Activated CD8-positive, alpha-beta memory T cell treated with anti-CD3 and anti-CD28 coated beads, Interleukin-2, amount 50 U/mL, for 4 hours (primary cell): ENCODE measurements around the gene PCGF3.
"Not testable (repeated sequence)": the region's sequence is repeated elsewhere in the genome, so short reads cannot be mapped to it uniquely, and the experiment has no call there.

ENCODE experiments used
- DNase-seq: peaks from one replicate; pipeline ENCODE4 v3.0.0-alpha.2; 2020

Gene PCGF3

DNA sequence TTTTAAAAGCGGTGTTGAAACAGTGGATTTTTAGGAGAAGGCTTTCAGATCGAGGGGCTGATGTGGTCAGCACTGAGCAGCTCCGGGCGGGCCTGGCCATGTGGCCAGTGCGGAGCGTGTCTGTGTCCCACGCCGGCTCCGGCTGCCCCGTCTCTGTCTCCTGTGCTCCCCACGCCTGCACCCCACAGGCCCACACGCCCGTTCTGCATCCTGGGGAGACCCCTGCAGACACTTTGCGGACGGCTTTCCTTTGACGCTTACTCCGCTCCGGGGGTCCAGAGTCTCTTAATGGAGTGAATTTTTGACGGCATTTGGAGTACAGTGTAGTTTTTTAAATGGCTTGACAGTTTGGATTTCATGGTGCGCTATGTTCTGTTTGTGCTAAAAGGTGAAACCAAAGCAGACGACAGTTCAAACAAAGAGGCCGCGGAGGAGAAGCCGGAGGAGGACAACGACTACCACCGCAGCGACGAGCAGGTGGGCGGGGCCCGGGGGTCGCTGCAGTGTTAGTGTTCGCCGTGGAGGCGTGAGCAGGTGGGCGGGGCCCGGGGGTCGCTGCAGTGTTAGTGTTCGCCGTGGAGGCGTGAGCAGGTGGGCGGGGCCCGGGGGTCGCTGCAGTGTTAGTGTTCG, 38.7 kb downstream of the PCGF3 start:
- no peak for DNase-seq

DNA sequence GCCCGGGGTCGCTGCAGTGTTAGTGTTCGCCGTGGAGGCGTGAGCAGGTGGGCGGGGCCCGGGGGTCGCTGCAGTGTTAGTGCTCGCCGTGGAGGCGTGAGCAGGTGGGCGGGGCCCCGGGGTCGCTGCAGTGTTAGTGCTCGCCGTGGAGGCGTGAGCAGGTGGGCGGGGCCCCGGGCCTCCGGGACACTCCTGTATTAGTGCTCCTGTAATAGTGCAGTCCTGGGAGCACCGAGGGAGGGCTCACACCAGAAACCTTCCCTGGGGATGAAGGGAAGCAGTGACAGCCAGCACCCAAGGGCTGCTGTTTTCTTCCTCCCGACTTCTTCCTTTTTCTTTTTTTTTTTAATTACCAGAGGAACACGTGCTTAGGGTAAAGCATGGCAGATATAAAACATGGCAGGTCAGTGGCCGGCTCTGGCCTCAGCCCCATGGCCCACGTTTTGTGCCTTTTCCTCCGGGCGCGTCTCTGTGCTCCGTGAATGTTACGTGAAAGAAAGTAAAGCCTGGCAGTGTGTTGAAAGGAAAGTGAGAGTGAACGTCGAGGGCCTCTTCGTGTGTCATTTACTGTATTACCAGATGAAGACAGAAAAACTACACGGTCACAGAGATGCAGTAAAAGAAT, 42.0 kb downstream of the PCGF3 start:
- no peak for DNase-seq

DNA sequence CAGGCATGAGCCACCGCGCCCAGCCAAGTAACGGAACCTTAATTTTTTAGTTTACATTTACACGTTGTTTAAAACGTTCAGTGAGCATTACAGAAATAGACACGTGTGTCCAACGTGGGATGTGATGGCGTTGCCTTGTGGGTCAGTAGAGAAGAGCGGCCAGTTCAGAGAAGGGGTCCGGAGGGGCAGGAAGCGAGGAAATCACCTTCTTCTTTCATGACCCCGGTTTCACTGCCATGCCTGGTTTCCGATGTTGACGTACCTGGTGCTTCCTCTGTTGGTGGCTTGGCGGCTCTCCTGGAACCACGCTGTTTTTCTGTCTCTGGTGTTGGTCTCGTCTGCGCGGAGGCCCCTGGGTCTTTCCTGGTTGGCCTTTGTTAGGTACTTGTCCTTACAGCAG, 42.8 kb downstream of the PCGF3 start:
- DNase-seq: no peak

DNA sequence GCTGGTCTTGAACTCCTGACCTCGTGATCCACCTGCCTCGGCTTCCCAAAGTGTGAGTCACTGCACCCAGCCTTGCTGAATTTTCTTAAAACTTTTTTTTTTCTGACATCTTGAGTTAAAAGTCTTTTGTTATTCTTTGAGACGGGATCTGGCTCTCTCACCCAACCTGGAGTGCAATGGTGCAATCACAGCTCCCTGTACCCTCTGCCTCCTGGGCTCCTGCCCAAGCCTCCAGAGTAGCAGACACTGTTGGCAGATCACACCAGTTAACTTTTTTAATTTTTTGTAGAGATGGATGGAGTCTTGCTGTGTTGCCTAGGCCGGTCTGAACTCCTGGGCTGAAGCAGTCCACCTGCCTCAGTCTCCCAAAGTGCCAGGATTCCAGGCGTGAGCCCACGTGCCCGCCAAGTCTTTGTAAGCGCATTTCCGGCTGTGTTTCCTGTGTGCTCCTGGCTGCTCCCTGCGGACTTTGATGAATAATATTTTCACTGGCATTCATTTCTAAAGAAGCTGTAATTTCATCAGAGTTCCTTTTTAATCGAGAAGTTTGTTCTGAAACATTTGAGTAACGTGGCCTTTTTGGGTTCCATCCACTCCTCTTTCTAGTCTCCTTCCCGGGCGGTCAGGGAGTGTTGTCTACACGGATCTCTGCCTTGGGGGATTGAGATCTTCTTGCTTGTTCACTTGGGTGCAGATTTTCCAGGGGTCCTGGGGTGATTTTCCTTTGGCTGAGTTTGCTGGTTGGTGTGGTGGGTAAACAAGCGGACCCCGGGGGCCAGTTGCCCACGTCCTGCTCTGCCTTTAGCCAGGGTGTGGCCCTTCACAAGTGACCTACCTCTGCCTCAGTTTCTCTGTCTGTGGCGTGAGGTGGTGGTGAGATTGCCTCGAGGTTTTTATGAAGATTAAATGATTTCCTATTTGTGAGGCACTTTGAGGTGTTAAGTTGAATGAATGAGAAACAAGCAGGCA, 44.4 kb downstream of the PCGF3 start:
- no peak for DNase-seq

DNA sequence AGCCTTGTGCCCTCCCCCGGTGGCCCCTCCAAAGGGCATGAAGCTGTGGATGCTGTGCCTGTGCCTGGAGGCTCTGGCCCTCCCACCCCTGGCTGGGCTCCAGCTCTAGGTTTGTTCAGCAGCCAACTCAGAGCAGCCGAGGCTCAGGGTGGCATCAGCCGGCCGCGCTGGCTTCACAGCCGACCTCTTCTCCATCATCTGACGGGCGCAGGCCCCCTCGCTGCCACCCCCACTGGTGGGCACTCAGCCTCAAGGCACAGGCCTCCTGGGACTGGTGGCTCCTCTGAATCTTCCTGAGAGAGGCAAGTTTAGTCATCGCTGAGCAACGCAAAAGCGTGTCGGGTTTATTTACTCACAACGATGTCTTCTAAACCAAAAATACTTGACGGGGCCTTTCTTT, 46.0 kb downstream of the PCGF3 start:
- no peak for DNase-seq

GRCh38 chr4:752196-752861, 46.7 kb downstream of the PCGF3 start:
- no peak for DNase-seq

DNA sequence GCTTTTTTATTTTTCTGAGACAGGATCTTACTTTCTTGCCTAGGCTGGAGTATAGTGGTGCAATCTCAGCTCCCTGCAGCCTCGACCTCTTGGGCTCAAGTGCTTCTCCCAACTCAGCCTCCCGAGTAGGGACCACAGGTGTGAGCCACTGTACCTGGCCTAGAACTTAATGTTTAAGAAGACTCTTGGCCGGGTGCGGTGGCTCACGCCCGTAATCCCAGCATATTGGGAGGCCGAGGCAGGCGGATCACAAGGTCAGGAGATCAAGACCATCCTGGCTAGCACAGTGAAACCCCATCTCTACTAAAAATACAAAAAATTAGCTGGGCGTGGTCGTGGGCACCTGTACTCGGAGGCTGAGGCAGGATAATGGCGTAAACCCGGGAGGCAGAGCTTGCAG, 47.6 kb downstream of the PCGF3 start:
- not testable (repeated sequence) for DNase-seq

DNA sequence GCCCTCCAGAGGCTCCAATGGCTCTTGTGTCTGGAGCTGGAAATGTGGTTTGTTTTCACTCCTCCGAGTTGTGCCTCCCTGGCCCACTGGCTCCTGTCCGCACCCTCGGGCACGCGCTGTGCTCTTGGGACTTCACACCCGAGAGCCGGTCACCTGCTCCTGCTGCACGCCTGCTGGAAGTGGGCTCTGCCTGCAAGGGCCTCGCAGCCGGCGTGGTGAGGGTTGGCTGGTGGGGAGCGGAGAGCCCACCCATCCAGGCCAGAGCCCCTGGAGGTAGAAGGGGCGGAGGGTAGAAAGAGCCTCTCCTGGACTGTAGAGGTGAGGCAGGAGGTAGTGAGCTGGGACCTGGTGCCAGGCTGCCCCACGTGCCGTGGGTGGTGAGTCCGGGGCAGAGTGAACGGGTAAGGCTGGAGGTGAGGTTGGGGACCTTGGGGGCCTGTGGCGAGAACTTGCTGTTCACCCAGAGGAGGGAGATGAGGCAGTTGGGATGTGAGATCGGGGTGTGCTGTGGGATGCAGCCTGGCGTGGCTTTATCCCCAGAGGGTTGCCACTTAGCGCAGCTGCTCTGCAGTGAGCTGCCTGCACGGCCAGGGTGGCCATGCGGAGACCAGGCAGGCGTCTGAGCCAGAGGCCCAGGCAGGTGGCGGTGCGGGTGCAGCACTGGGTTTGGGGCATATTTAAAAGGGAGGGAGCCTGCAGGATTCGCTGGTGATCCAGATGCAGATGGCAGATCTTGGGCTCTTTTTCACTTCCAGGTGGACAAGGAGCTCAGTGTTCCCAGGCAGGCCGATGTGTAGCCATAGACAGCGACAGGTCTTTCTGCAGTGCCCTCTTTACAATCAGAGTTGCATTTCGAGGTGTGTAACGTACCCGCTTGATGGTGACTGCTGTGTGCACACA, 48.8 kb downstream of the PCGF3 start:
- no peak for DNase-seq

DNA sequence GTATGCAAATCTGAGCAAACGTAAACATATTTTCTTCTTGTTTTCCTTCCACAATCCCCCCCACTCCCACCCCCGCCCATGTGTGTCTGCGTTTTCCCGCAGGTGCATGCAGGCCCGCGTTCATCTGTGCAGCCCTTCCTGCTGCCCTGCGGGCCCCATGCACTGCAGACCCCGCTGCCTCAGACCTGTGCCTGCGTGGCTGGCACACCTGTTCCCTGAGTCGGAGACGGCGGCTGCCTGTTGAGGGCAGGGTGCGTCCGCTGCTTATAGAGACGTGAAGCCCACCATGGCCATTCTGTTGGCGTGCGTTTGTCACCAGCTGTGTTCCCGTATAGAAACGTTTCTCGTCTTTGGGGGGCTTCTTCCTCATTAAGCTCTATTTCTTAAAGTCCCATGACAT, 51.5 kb downstream of the PCGF3 start:
- no peak for DNase-seq

GRCh38 chr4:759810-760209, 54.2 kb downstream of the PCGF3 start:
- not testable (repeated sequence) for DNase-seq

- DNase-seq: no peak
Measured at GRCh38 chr4:760616-761015, 55.0 kb downstream of the PCGF3 start.

DNA sequence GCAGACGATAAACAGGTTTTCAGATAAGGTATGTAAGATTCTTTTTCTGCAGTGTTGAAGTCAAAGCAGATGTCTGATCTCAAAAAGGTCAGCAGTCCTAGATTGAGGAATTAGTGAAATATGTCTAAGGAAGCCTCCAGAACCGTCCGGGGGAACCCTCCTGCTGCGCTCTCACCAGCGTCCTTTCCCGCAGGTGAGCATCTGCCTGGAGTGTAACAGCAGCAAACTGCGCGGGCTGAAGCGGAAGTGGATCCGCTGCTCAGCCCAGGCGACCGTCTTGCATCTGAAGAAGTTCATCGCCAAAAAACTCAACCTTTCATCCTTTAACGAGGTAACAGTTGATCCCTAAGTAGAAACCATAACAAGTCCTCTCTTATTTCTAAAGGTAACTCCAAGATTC, 55.5 kb downstream of the PCGF3 start:
- no peak for DNase-seq

DNA sequence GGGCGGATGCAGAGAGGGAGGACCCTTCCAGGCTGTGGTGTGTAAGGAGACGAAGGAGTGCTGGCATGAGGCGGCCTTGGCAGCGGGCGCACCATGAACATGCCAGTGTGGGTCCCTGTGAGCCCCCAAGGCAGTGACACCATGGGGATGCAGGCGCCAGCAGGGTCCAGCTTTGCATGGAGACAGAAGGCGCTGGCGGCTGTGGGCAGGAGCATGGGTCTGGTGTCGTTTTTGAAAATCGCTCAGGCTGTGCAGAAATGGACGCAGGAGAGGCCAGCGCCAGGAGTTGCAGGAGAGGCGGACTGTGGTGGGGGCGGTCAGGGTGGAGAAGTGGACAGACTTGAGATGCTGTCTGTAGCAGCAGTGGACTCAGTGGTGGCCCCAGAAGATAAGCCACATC, 56.1 kb downstream of the PCGF3 start:
- DNase-seq: no peak

GRCh38 chr4:762211-763190, 56.9 kb downstream of the PCGF3 start:
- no peak for DNase-seq

DNA sequence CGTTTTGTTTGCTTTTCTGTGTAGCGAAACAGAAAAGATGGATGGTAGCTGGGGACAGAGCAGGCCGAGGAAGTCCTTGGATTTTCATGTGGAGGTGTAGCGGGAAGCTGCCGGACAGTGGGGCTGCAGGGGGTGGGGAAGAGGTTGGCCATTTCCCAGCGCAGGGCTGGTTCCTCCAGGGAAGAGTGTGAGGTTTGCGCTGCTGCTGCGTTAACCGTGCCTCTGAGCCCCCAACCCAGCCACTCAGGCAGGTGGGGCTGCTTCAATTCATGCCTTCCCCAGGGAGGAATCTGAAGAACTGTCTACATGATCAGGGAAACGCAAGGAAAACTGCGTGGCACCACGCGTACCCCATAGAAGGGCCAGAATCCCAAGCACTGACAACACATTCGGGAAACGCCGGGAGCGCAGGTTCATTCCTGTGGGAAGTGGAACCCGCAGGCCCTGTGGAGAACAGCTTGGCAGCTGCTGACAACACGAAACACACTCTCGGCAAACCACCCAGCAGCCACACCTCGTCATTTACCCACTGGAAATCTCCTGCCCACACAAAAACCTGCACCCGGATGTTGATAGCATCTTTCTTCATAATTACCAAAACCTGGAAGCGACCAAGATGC, 57.7 kb downstream of the PCGF3 start:
- no peak for DNase-seq

DNA sequence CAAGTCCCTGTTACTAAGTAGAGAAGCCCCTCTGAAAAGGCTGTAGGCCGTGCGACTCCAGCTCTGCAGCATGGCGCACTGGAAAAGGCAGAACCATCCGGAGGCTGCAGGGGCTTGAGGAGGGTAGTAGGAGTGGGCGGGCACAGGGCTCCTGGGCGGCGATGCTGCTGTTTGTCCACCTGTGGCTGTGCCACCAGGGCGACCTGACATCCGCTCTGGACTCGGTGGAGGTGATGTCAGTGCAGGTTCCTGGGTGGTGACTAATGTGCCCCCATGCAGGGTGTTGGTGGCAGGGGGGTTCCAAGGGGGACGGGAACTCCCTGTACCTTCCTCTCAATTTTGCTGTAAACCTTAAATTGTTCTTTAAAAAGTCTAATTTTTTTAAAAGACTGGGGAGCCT, 58.3 kb downstream of the PCGF3 start:
- DNase-seq: no peak

- no peak for DNase-seq
Measured at GRCh38 chr4:764405-765169, 59.0 kb downstream of the PCGF3 start.

- no peak for DNase-seq
Measured at GRCh38 chr4:766152-766515, 60.5 kb downstream of the PCGF3 start.

GRCh38 chr4:766559-767283, 61.1 kb downstream of the PCGF3 start:
- no peak for DNase-seq
